ENCODE data around the gene FA2H. TPM values are rescaled to one million over a fixed set of nuclear protein-coding genes. Genes with fewer than 3 reads are reported as not detected.

FA2H gene
- total RNA-seq, 1 donor from 2014 or later: not detected

DNA sequence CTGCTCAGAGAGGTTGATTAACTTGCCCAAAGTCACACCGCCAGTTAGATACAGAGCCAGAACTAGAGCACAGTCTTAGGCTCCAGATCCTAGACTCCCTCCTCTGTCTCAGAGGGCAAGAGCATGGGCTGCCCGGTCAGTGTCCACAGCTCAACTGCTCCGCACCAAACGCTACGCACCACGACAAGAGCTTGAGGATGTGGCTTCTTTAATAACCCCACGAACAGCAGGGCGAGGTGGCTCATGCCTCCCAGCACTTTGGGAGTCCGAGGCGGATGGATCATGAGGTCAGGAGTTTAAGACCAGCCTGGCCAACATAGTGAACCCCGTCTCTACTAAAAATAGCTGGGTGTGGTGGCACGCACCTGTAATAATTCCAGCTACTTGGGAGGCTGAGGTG lies 21.4 kb downstream of the FA2H start:
- Histone ChIP-seq H3K36me3 (no peaks in the 10 kb centered on the region), H3K9me3 (no peaks in the 10 kb centered on the region), H3K4me1 (no peaks in the 10 kb centered on the region), H3K4me3 (no peak overlapping the region), H3K27me3 (no peaks in the 10 kb centered on the region), H3K27ac (no peak overlapping the region)
- no peak for DNase-seq (ENCODE audit: low spot score in 2 of 2)
- TF ChIP-seq CTCF (IDR thresholded peaks at IDR 0.05): no peak
- intact Hi-C loops (cut with DNase I): no loop called here

GRCh38 chr16:74752756-74753155 lies 21.9 kb downstream of the FA2H start:
- intact Hi-C loops (cut with DNase I): no loop called here
- Histone ChIP-seq H3K27me3 (no peaks in the 10 kb centered on the region), H3K4me3 (no peak overlapping the region), H3K4me1 (no peaks in the 10 kb centered on the region), H3K9me3 (no peaks in the 10 kb centered on the region), H3K27ac (no peak overlapping the region), H3K36me3 (no peaks in the 10 kb centered on the region)
- TF ChIP-seq CTCF (IDR thresholded peaks at IDR 0.05): no peak
- no peak for DNase-seq (ENCODE audit: low spot score in 2 of 2)

DNA sequence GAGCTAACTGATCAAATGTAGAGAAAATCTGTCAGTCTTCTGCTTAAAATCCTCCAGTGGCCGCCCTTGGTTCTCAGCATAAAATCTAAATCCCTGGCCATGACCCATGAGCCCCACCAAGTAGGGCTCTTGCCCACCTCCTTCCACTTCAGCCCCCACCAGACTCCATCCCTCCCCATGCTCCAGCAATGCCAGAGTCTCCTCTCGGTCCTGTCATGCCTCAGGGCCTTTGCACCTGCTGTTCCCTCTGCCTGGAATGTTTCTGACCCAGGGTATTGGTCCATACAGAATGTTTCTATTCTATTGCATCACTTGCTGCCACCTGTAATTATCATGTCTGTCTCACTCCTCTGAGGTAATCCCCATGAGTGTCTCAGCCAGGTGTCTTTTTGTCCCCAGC lies 22.4 kb downstream of the FA2H start:
- no peak overlapping the region for H3K27ac ChIP-seq
- no peaks in the 10 kb centered on the region for H3K9me3 ChIP-seq
- H3K4me3 ChIP-seq: no peak overlapping the region
- no peaks in the 10 kb centered on the region for H3K4me1 ChIP-seq
- no peak for DNase-seq (ENCODE audit: low spot score in 2 of 2)
- intact Hi-C loops (cut with DNase I): no loop called here
- H3K27me3 ChIP-seq: no peaks in the 10 kb centered on the region
- TF ChIP-seq CTCF (IDR thresholded peaks at IDR 0.05): no peak
- no peaks in the 10 kb centered on the region for H3K36me3 ChIP-seq

- no peak for DNase-seq (ENCODE audit: low spot score in 2 of 2)
- no peak for TF ChIP-seq CTCF (IDR thresholded peaks at IDR 0.05)
Measured at GRCh38 chr16:74751658-74752057, 23.0 kb downstream of the FA2H start.

GRCh38 chr16:74749291-74750055 lies 25.1 kb downstream of the FA2H start:
- H3K4me1 ChIP-seq: no peaks in the 10 kb centered on the region
- H3K4me3 ChIP-seq: no peak overlapping the region
- DNase-seq (ENCODE audit: low spot score in 2 of 2): no peak
- no peak overlapping the region for H3K27ac ChIP-seq
- H3K36me3 ChIP-seq: no peaks in the 10 kb centered on the region
- H3K9me3 ChIP-seq: no peaks in the 10 kb centered on the region
- H3K27me3 ChIP-seq: no peaks in the 10 kb centered on the region
- intact Hi-C loops (cut with DNase I): no loop called here
- TF ChIP-seq CTCF (IDR thresholded peaks at IDR 0.05): no peak

More at GRCh38 chr16:74751658-74752057, 23.0 kb downstream of the FA2H start:
- Histone ChIP-seq H3K9me3 (no peaks in the 10 kb centered on the region), H3K4me3 (no peak overlapping the region), H3K4me1 (no peaks in the 10 kb centered on the region), H3K27ac (no peak overlapping the region), H3K27me3 (no peaks in the 10 kb centered on the region), H3K36me3 (no peaks in the 10 kb centered on the region)
- intact Hi-C loops (cut with DNase I): no loop called here
